HL-60 (cell line): ENCODE results near the gene CTNNA1.

ENCODE experiments used
- DNase-seq, 2 experiments: peaks; one replicate each; pipeline ENCODE4 v3.0.0-alpha.2; 2010 to 2020; ENCODE audit warnings: low read depth in 1 of 2, low spot score in 1 of 2
- H3K27ac ChIP-seq: fragments of 250-450 bp; sonication (Bioruptor Pico); replicated peaks from 2 replicates; pipeline ENCODE4 v1.5.1; 2020; ENCODE audit warnings: mild to moderate bottlenecking, moderate library complexity
- H3K27me3 ChIP-seq: fragments of 250-450 bp; sonication (Bioruptor Pico); 2 replicates; pipeline ENCODE4 v1.5.1; 2021; ENCODE audit warnings: mild to moderate bottlenecking, moderate library complexity; ENCODE audit not compliant: insufficient read depth, poor library complexity, severe bottlenecking
- H3K4me3 ChIP-seq: replicated peaks from 2 replicates; pipeline ENCODE4 v1.5.1; 2011; ENCODE audit warnings: mild to moderate bottlenecking, control low read depth, low read length; ENCODE audit not compliant: insufficient read depth
- GABPA ChIP-seq: IDR thresholded peaks from 2 replicates; pipeline ENCODE4 v1.6.1; 2012; ENCODE audit warnings: low read depth
- POLR2AphosphoS5 ChIP-seq: IDR thresholded peaks from 2 replicates; pipeline ENCODE4 v1.6.1; 2012; ENCODE audit warnings: low read depth
- REST ChIP-seq: IDR thresholded peaks from 2 replicates; pipeline ENCODE4 v1.6.1; 2012; ENCODE audit warnings: low read depth; ENCODE audit not compliant: insufficient replicate concordance
- SPI1 ChIP-seq: IDR thresholded peaks from 2 replicates; pipeline ENCODE4 v1.6.1; 2012; ENCODE audit warnings: low read depth, mild to moderate bottlenecking, borderline replicate concordance
- TF ChIP-seq, protein P1 (sequence below): IDR thresholded peaks from one replicate; pipeline ENCODE4 v1.5.1; 2011; ENCODE audit warnings: low read length, control low read depth, inconsistent platforms; ENCODE audit not compliant: insufficient read depth

The CTNNA1 gene

DNA sequence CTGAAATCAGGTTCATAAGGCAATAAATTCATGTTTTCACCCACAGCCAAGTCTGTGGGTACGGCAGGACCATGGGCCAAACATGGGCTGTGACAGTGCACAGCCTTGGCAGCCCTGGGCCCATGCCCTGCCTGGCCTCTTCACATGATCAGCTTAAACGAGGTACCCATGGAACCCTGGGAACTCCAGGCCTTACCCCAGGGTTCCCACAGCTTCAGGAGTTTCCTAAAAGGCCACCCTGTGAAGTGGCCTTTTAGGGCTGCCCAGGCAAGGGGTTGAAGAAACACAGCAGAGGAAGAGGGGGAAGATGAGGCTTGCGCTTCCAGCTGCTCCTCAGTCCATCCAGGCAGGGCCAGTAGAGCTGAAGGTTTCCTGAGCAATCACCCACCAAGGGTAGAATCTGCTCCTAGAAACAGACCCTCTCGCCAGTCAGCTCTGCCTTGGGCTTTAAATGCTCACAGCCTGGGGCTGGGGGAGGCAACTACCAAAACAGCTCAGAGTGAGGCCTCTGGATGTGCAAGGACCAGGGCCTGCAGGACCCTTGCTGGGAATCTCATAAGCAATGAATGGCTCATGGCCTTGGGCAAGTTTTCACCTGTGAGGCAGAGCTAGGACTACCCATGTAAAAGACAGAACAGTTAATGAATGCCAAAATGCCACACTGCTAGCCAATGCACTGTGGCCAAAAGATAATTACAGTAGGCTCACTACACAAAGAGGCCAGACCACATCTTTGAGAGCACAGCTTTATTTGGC lies 201.2 kb downstream of the CTNNA1 start:
- Histone ChIP-seq H3K27ac (no peak overlapping the region), H3K27me3 (no peaks in the 10 kb centered on the region), H3K4me3 (no peak overlapping the region)
- DNase-seq, result no peak
- TF ChIP-seq, protein P1, sequence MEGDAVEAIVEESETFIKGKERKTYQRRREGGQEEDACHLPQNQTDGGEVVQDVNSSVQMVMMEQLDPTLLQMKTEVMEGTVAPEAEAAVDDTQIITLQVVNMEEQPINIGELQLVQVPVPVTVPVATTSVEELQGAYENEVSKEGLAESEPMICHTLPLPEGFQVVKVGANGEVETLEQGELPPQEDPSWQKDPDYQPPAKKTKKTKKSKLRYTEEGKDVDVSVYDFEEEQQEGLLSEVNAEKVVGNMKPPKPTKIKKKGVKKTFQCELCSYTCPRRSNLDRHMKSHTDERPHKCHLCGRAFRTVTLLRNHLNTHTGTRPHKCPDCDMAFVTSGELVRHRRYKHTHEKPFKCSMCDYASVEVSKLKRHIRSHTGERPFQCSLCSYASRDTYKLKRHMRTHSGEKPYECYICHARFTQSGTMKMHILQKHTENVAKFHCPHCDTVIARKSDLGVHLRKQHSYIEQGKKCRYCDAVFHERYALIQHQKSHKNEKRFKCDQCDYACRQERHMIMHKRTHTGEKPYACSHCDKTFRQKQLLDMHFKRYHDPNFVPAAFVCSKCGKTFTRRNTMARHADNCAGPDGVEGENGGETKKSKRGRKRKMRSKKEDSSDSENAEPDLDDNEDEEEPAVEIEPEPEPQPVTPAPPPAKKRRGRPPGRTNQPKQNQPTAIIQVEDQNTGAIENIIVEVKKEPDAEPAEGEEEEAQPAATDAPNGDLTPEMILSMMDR, result no peak
- TF ChIP-seq SPI1 (no peak), REST (no peak), POLR2AphosphoS5 (no peak), GABPA (no peak)

- Histone ChIP-seq H3K4me3 (no peak overlapping the region), H3K27ac (no peak overlapping the region), H3K27me3 (no peaks in the 10 kb centered on the region)
- DNase-seq, result no peak
- TF ChIP-seq GABPA (no peak), REST (no peak), POLR2AphosphoS5 (no peak), SPI1 (no peak)
- TF ChIP-seq, protein P1, result no peak
Measured at GRCh38 chr5:138955013-138955660, 201.9 kb downstream of the CTNNA1 start.

DNA sequence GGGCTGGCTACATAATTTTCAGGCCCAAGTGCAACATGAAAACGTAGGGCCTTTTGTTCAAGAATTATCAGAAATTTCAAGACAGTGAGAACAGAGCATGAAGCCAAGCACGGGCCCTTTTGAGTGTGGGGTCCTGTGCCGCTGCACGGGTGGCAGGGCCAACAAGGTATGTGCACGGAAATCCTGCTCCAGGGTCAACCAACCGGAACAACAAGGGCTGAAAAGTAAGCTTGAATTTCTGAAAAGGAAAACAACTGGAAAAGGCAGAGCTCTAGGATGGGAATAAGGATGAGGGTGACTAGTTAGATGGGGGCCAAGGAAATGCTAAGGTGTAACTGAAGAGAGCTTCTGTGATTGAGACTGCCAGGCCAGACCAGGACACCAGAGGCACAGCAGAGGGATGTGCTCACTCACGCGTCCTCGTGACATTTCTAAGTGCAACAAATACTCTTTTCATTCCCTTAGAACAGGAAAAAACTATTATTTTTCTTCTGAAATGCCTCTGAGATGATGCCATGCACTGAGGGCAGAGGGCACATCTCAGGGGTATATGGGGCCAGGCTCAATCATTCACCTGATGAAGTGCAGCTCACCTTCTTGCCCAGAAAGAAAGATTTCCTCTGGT lies 202.6 kb downstream of the CTNNA1 start:
- H3K27me3 ChIP-seq, result no peaks in the 10 kb centered on the region
- no peak for DNase-seq
- no peak for TF ChIP-seq POLR2AphosphoS5
- TF ChIP-seq REST, result no peak
- TF ChIP-seq, protein P1, result no peak
- no peak for TF ChIP-seq GABPA
- TF ChIP-seq SPI1, result no peak
- no peak overlapping the region for H3K27ac ChIP-seq
- H3K4me3 ChIP-seq, result no peak overlapping the region
